Embryonic facial prominence (tissue), 1 donor: Measurements from ENCODE around the gene DUS1L.

Experiments
- DNase-seq: peaks from one replicate; pipeline ENCODE4 v3.0.0-alpha.2; 2016; ENCODE audit errors: extremely low spot score

Gene DUS1L

DNA sequence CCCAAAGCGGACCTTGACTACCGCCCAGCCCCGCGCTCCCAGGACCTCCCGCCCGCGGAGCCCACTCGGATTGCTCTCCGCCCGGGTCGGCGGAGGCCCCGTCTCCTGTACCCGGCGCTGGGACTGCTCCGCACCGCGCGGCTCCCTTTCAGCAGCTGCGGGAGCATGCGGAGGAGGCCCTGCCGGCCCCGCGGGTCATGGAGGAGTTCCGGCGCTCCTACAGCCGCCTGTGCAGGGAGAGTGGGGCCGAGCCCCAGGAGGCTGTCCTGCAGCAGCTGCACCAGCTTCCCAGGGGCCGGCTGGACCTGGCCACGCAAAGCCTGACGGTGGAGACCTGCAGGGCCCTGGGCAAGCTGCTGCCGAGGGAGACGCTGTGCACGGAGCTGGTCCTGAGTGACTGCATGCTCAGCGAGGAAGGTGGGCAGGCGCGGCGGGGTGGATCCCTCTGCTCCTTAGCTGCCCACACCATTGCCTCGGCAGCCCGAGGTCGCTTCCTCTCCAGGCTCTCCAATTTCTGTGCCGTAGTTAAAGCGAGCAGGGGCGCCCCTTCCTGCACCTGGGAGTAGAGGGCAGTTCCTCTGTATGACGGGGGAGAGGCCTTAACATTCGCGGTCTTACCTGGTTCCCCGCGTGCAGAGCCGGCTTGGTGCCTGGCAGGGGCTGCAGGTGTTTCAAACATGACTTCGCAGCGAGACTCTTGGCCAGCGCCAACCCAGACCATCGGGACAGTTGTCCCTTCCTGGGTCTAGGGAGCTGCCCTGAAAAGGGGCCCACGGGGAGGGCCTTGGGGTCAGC is 42.0 kb downstream of the DUS1L start:
- no peak for DNase-seq

DNA sequence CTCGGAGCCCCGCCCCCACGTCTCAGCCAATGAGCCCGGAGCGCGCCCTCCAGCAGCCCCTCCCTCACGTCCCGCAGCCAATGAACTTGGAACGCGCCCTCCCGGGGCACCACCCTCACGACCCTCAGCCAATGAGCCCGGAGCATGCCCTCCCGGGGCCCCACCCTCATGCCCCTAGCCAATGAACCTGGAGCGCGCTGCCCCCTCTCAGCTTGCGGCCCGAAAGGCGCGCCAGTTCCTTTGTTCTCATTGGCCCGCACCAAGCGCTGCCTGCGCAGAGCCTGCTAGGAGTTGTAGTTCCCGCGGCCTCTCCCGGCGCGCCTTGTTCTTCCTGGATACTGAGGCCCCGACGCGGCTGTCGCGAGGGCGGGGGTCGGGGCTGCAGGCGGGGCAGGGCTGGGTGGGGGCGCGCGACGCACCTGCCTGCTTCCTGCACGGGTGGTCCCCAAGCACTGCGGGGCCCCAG is 42.6 kb downstream of the DUS1L start, which contains the start of gene LRRC45:
Gene LRRC45 (plus strand): TSS at position 325 of the 466 bp plus-strand sequence. CDS start 339 bp downstream, outside the sequence.
- DNase-seq, result peak; percentile 99

DNA sequence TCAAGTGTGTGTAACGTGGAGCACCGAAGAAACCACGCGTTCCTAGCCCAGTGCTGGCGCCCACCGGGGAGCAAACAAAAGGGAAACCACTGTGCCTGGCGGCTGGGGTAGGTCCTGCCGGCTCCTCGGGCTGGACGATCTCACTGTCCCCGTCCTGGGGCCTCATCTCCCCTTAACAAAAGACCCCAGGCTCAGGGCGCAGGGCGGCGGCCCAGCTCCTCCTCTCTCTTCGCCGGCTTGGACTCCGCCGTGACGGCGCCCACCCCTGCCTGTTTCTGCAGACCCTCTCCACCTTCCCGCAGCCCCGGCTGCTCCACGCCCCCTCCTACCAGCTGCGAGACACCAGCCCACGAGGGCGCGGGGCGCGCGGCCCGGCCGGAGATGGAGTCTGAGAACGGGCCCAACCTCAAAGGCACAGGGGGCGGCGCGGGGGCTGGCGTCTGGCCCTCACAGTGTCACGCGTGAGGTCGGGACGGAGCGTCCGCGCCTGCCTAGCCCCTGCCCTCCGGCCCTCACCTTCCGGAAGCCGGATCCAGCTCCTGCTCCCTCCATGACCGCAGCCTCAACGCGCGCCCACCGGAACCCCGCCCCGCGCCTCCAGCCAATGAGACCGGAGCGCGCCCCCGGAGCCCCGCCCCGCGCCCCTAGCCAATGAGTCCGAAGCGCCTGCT is 43.2 kb downstream of the DUS1L start, which contains the start of gene CENPX:
Gene CENPX (minus strand): TSS at position 569 of the 671 bp plus-strand sequence. CDS start 17 bp downstream, at position 552.
- DNase-seq, result no peak

DNA sequence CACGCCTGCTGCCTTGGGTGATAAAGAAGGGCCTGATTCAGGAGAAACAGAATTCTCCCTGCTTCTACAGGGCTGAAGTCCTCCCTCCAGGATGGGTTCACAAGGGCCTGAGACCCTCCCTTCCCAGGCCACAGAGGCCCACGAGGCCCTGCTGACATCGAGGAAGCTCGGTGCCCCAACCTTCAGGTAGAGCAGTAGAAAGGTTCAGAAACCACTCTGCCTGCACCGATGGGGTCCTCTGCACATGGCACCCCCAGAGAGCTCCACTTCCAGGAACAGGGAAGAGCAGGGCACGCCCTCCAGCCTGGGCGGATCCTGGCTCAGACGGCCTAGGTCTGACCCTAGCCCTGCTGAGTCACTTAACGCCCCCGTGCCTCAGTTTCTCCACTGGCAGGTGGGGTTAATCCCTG is 43.7 kb downstream of the DUS1L start:
- no peak for DNase-seq

DNA sequence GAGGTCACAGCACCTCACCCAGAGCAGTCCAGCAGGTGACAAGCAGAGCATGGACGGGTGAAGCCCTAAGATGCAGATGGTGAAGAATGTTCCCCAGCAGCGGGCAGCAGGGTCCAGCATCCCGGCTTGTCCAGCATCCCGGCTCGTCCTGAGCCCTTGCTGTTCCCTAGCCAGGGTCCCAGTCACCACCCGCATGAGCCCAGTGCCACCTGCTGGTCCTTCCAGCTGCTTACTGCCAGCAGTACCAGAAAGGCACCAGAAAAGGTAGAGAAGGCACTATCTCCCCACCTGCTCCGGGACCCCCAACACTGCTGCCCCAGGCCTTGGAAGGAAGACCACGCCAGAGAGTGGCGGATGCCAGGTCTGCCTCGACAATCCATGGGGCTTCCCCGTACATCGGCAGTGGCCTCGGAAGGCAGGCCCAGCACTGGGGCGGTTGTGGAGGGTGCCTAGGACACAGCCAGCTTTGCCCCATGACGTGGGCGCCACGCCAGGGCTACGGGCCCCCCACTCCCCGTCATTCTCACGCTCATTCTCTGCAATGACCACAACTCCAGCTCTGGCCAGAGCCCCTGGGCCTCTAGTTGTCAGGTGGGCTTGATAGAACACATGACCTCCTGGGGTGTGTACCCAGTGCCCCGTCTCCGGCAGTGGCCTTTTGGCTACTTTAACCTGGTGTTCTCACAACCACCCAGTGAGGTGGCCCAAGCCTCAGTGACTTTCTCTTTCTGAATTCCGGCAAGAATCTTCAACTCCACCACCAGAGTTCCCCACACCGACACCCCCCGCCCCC is 44.3 kb downstream of the DUS1L start:
- DNase-seq, result no peak

DNA sequence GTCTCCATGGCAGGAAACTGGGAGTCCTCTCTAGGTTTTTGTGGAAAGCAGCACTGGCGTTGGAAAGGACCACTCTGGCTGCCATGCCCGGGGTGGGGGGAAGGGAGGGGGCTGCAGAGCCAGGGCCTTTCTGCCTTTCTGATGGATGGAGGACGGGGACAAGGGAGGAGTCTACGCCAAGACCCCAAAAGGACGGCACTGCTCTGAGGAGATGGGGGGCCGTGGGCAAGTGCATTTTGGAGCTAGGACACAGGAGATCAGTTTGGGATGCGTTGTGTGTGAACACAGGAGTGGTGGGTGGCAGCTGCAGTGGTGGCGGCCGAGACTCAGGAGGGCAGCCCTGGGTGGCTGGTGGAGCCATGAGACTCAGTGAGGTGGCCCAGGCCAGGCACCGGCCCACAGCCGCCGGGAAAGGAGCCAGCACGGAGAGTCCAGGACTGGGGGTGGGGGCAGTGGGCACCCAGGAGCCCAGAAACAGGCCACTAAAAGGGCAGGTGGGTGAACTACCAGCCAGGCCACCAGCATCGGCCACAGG is 45.0 kb downstream of the DUS1L start:
- no peak for DNase-seq

DNA sequence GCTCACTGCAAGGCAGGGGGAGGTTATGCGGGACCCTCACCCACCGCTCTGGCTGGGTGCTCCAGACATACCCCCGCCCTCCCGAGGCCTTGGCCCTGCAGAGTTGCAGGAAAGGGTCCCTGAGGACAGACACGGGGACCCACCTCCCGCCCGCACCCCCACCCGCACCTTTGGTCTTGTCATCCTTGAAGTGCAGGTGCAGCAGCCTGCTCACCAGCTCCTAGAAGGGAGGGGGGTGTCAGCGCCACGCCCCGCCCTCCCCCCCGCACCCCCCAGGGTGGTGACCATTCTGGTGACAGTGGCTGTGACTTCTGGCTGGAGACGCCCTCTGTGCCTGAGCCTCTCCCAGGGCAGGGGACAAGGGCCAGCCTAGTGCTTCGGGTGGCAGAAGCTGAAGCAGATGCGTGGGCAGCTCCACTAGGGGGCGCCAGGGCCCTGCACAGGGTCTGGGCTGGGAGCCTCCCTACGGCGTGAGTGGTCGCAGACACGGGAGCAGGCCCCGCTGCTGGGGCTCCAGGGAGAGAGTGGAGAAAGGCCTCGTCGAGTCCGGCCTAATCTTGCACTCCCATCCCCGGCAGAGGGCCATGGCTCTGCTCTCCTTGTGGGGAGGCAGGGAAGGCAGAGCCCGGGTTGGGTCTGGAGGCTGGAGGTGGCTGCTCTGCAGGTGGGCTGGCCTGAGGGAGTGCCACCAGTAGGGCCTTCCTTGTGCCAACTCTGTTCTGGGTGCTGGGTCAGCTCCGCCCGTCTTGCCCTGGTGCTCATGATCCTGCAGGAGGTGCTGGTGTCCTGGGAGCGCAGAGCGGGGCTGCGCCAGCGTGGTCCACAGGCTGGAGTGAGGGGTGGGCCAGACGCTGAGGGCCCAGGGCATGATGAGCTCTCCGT is 45.7 kb downstream of the DUS1L start:
- DNase-seq, result no peak

DNA sequence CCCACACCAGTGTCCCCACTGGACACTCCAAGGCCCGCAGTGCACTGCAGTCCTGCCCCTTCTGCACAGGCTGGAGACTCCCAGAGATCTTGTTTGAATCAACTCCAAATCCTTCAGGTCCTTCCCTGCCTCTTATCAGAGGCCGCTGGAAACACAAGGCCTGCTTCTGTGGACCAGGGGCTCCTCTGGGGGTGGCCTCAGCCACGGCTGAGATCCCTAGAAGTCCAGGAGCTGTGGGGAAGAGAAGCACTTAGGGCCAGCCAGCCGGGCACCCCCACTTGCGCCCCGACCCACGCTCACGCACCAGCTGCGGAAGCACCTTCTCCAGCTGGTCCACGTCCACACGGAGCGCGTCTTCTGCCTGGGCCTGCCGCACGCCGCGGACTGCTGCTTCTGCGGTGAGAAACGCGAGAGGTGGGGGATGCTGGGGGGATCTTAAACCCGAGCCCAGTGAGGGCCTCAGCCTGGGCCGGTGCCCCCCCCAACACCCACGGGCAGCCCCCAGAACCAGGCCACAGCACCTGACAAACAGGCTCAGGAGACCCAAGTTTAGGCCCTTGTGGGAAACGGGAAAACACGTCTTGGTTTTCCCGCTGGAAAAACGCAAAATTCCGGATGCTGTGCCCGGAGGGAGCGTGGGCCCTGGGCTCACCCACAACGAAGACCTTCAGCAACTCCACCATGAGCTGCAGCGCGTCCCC is 46.5 kb downstream of the DUS1L start:
- DNase-seq, result no peak

DNA sequence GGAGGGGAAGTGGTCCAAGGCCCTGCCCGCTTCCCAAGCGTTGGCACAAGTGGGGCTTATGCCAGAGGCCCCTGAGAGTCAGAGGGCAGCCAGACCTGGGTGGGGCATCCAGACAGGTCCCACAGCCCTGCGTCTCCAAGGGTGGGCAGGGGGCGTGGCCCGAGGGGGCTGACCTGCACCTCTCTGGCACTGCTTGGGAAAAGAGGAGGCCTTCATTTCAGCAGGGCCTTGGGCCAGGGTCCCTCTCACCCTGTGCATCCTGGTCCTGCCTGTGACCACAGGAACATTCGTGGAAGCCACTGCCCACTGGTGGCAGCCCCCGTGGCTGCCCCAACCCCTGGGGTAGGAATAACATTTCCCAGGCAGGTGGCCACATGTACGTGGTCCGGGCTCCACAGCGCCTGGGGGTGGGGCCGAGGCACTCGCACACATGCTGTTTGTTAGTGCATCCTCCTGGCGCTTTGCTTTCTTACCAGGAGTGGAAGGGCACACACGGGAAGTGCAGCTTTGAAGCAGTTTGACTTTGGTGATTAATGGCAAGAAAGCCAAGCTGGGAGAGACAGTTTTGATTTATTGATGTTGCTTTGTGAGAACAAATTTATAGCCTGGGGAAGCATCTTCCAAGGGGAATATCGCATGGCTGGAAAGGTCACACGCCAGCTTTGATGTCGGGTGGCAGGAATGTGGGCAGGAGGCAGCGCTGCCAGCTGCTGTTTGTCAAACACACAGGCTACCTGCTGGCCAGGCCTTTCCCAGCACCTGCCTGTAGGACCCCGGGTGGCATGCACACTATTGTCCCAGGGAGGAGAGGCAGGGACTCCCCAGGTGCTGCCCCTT is 47.2 kb downstream of the DUS1L start:
- no peak for DNase-seq

DNA sequence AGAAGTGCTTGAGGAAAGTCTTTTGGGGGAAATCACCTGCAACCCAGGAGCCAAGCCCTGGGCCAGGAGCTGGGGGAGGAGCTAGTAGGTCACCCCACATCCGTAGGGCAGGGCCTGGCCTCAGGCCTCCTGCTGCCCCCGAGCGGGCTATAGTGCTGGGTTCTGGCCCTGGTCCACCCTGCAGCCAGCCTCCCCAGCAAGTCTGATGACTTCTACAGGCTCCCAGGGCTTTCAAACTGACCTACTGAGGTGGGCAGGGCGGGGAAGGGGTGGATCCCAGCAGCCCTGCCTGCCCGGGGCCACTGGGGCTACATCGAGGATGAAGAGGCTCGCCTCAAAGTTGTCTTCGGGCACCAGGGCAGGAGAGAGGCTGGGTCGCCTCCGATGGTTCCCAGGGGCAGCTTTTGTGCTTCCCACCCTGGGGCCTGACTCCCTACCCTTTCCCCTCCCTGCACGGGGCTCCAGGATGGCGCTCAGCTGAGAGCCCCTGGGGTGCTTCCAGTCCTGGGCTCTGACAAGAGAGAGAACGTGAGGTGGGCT is 47.9 kb downstream of the DUS1L start:
- no peak for DNase-seq

DNA sequence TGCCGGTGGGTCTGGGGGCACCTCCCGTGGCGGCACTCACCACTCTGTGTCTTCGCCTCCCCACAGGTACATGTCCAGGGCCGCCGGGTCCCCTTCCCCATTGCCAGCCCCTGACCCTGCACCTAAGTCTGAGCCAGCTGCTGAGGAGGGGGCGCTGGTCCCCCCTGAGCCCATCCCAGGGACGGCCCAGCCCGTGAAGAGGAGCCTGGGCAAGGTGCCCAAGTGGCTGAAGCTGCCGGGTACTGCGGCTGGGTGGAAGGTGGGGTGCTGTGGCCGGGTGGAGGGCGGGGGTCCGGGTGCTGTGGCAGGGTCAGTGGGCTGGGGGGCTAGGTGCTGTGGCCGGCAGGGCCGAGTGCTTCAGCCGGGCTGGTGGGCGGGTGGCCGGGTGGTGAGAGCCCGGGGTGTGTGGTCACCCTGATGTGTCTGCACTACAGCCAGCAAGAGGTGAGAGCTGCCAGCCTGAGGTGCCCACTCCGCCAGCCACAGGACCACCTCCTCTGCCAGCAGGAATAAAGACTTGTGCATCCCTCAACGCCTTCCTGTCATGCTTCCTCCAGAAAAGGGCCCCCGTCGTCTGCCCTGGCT is 48.6 kb downstream of the DUS1L start:
- DNase-seq, result no peak

DNA sequence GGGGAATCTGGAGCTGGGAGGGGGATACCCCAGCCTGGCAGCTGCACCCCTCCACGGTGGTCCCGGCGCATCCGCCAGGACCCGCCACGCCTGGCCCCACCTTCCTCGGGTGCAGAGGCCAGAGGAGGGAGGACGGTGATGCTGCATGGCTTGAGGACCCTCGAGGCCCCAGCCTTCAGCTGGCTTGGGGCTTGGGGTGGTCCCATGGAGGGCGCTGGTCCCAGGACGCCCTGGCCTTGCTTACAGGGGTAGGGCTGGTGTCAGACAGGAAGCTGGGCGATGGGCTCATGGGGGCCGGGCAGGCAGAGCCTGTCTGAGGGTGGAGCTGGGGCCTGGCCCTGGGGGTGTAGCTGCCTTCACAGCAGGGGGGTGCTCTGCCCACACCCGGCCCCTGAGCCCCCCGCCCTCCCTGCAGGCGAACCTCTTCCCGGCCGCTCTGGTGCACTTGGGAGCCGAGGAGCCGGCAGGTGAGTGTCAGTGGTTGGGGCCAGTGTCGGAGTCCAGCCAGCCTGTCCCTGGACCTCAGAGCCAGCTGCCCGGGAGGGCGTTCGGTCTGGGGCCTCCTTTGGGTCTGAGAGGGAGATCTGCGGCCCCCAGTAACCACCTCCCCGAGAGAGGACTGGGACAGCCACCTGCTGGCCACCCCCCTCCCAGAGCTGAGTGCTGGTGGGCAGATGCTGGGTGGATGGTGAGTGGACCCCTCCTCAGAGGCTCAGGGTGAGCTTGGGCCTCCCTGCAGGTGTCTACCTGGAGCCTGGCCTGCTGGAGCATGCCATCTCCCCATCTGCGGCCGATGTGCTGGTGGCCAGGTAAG is 49.3 kb downstream of the DUS1L start:
- no peak for DNase-seq

DNA sequence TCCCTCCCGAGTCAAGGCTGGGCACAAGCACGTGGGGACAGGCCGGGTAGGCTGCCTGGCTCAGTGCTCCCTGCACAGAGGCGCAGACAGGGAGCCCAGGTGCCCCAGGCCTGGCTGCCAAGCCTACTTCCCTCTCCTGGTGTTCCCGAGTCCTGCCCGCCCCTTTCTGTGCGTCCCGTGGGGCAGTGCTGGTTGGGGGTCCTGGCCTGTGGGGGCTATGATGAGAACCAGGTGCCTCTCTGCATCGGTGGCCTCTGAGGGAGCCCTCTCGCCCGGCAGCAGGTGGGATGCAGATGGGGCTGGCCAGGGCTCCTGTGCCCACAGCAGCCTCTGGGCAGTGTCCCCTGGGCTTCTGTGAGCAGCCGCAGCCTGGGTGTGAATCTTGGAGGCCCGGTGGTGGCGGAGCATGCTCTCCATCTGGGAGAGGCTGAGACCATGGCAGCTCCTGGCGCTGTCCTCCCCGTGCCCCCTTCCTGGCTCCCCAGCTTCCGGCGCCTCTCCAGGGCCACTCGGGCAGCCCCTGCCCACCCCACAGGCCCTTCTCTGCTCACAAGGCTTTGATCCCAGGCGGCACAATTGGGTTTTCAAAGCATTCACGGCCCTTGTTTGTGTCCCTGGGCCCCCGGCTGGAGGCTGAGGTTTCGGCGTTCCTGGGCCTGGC is 50.2 kb downstream of the DUS1L start:
- no peak for DNase-seq

DNA sequence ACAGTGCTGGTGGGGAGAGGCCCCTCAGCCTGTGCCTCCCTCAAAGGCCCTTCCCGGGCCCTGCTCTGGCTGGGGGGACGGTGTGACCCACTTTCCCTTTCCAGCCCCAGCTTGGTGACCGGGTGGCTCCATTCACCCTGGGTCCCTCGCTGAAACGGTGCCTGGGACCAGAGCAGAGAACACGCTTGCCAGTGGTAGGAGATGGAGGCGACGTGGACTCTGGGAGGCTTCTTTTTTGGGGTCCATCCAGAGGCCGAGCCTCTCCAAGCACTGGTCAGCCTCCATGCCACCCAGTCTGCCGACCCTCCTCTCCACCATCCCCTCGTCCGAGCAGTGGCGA is 50.7 kb downstream of the DUS1L start:
- no peak for DNase-seq

DNA sequence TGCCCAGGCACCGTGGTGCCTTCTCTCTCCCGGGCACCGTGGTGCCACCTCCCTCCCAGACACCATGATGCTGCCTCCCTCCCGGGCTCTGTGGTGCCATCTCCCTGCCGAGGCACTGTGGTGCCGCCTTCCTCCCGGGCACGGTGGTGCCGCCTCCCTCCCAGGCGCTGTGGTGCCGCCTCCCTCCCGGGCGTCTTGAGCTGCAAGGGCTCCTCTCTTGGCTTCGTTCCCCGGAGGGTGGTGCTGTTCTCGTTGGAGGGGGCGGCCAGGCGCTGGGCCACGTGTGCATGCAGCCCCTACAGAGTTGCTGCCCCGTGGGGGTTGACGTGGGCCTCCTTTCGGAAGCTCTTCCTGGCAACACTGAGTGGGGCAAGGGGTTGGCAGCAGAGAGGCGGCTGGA is 51.2 kb downstream of the DUS1L start:
- DNase-seq, result no peak

DNA sequence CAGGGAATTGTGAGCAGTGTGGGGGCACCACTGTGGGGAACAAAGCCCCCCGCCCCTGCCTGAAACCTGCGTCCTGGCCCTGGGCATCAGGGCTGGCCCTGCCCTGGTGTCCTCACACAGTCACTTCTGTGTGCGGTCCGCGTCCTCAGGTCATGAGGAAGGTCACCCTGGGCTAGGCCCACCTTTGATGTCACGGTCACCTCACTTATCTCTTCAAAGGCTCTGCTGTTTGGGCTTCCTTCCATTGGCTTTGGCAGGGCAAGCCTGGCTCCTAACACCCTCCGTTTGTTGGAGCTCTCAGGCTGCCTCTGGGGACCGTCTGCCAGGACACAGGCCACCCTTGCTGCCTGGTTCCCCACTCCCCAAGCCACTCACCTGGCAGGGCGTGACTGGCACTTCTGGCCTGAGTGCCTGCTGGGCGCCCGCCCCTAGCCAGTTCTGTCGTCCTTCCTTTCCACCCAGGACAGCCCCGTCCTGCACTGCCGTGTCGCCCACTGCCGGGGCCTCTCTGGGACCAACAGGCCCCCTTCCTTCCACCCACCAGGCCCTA is 51.8 kb downstream of the DUS1L start:
- DNase-seq, result no peak

DNA sequence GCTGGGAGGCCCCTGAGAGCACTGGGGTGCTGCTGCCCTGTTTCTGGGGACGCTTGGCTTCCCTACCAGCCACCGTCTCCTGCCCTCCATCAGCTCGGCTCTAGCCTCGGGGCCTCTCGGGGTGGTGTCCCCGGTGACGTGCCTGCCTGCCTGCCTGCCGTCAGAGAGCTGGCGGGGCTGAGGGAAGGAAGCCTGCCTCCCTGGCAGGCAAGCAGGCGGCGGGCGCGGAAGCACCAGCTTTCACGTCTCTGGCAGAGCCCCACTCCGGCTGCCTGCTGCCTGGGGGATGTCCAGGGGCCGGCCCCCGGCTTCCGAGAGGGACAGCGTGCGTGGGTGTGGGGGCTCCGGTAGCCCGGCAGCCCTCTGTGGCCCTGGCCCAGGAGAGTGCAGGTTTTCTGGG is 52.3 kb downstream of the DUS1L start:
- DNase-seq, result no peak
